H9 (cell line): ENCODE measurements around the gene DLGAP4. TPM values are rescaled to one million over a fixed set of nuclear protein-coding genes. Genes with fewer than 3 reads are reported as not detected.

Source experiments
- DNase-seq: peaks from one replicate; pipeline ENCODE4 v3.0.0-alpha.2; 2017
- H2AFZ ChIP-seq: one replicate; pipeline ENCODE4 v1.6.1; 2013; ENCODE audit warnings: mild to moderate bottlenecking, low read length, control low read depth, moderate library complexity
- H2AK5ac ChIP-seq: 2 replicates; pipeline ENCODE4 v1.6.1; 2013; ENCODE audit warnings: low read length, control low read depth, mixed read lengths; ENCODE audit not compliant: insufficient read length
- H2BK120ac ChIP-seq: one replicate; pipeline ENCODE4 v1.6.1; 2013; ENCODE audit warnings: low read depth, mild to moderate bottlenecking, low read length, control low read depth, inconsistent platforms; ENCODE audit not compliant: poor library complexity, severe bottlenecking
- H2BK12ac ChIP-seq: 2 replicates; pipeline ENCODE4 v1.6.1; 2013; ENCODE audit warnings: low read length, control low read depth, mixed read lengths, low read depth; ENCODE audit not compliant: insufficient read length
- H2BK15ac ChIP-seq: 2 replicates; pipeline ENCODE4 v1.6.1; 2013; ENCODE audit warnings: low read depth, low read length, control low read depth
- H2BK20ac ChIP-seq: one replicate; pipeline ENCODE4 v1.6.1; 2013; ENCODE audit warnings: low read depth, mild to moderate bottlenecking, low read length, control low read depth, inconsistent platforms; ENCODE audit not compliant: poor library complexity, severe bottlenecking
- H2BK5ac ChIP-seq: 2 replicates; pipeline ENCODE4 v1.6.1; 2013; ENCODE audit warnings: low read length, control low read depth, mixed read lengths; ENCODE audit not compliant: insufficient read length
- H3K14ac ChIP-seq: 2 replicates; pipeline ENCODE4 v1.6.1; 2013; ENCODE audit warnings: low read length, control low read depth; ENCODE audit not compliant: insufficient read depth
- H3K18ac ChIP-seq: 2 replicates; pipeline ENCODE4 v1.6.1; 2013; ENCODE audit warnings: low read depth, mild to moderate bottlenecking, mixed read lengths, low read length, control low read depth; ENCODE audit not compliant: insufficient read length
- H3K23ac ChIP-seq: 2 replicates; pipeline ENCODE4 v1.6.1; 2013; ENCODE audit warnings: low read length, control low read depth, mixed read lengths, low read depth; ENCODE audit not compliant: insufficient read length
- H3K23me2 ChIP-seq: 2 replicates; pipeline ENCODE4 v1.6.1; 2013; ENCODE audit warnings: low read depth, mild to moderate bottlenecking, mixed read lengths, low read length, control low read depth; ENCODE audit not compliant: insufficient read length, poor library complexity, severe bottlenecking
- H3K27ac ChIP-seq: 2 replicates; pipeline ENCODE4 v1.5.1; 2013; ENCODE audit warnings: low read length, control low read depth, mixed read lengths, low read depth; ENCODE audit not compliant: insufficient read length
- H3K27me3 ChIP-seq: 2 replicates; pipeline ENCODE4 v1.6.1; 2013; ENCODE audit warnings: low read length, control low read depth, inconsistent platforms; ENCODE audit not compliant: insufficient read depth
- H3K4ac ChIP-seq: 2 replicates; pipeline ENCODE4 v1.6.1; 2013; ENCODE audit warnings: low read depth, mild to moderate bottlenecking, control low read depth, inconsistent platforms, low read length, moderate library complexity
- H3K4me1 ChIP-seq: 2 replicates; pipeline ENCODE4 v1.6.1; 2013; ENCODE audit warnings: low read length, control low read depth, inconsistent platforms; ENCODE audit not compliant: insufficient read depth
- H3K4me2 ChIP-seq: 2 replicates; pipeline ENCODE4 v1.6.1; 2013; ENCODE audit warnings: low read length, control low read depth, mixed read lengths; ENCODE audit not compliant: insufficient read length, insufficient read depth
- H3K56ac ChIP-seq: 2 replicates; pipeline ENCODE4 v1.6.1; 2013; ENCODE audit warnings: low read depth, mild to moderate bottlenecking, mixed read lengths, low read length, control low read depth; ENCODE audit not compliant: insufficient read length
- H3K79me1 ChIP-seq: 2 replicates; pipeline ENCODE4 v1.6.1; 2013; ENCODE audit warnings: low read depth, mild to moderate bottlenecking, moderate library complexity, low read length, control low read depth, inconsistent platforms; ENCODE audit not compliant: insufficient read depth, poor library complexity, severe bottlenecking
- H3K79me2 ChIP-seq: 2 replicates; pipeline ENCODE4 v1.6.1; 2013; ENCODE audit warnings: low read length, control low read depth, inconsistent platforms; ENCODE audit not compliant: insufficient read depth
- H3K9ac ChIP-seq: 2 replicates; pipeline ENCODE4 v1.6.1; 2013; ENCODE audit warnings: low read length, control low read depth, mixed read lengths; ENCODE audit not compliant: insufficient read length; ENCODE audit errors: extremely low read depth
- H3K9me3 ChIP-seq: one replicate; pipeline ENCODE4 v1.6.1; 2013; ENCODE audit warnings: low read depth, low read length, inconsistent platforms; ENCODE audit not compliant: control insufficient read depth
- H3T11ph ChIP-seq: one replicate; pipeline ENCODE4 v1.6.1; 2013; ENCODE audit warnings: mild to moderate bottlenecking, low read length, control low read depth, inconsistent platforms
- H4K20me1 ChIP-seq: one replicate; pipeline ENCODE4 v1.6.1; 2013; ENCODE audit not compliant: control insufficient read depth, insufficient read length, insufficient read depth
- H4K5ac ChIP-seq: 2 replicates; pipeline ENCODE4 v1.6.1; 2013; ENCODE audit warnings: low read depth, mild to moderate bottlenecking, mixed read lengths, low read length, control low read depth; ENCODE audit not compliant: insufficient read length
- H4K8ac ChIP-seq: replicated peaks from 2 replicates; pipeline ENCODE4 v1.6.1; 2013; ENCODE audit warnings: low read length, control low read depth, mixed read lengths, low read depth; ENCODE audit not compliant: insufficient read length
- H4K91ac ChIP-seq: 2 replicates; pipeline ENCODE4 v1.6.1; 2013; ENCODE audit warnings: low read depth, mild to moderate bottlenecking, moderate library complexity, mixed read lengths, low read length, control low read depth; ENCODE audit not compliant: insufficient read length
- H3K27ac Mint-ChIP-seq, 3 experiments: 2 replicates in 2 of 3; 3 replicates in 1 of 3; pipeline ENCODE4 v1.8.0; 2020 to 2021; ENCODE audit warnings: mixed read lengths in 3 of 3, mild to moderate bottlenecking in 1 of 3, moderate library complexity in 1 of 3
- H3K27me3 Mint-ChIP-seq: 2 replicates; pipeline ENCODE4 v1.8.0; 2021; ENCODE audit warnings: low read depth, mild to moderate bottlenecking, moderate library complexity, mixed read lengths
- H3K36me3 Mint-ChIP-seq, 3 experiments: 2 replicates in 2 of 3; 3 replicates in 1 of 3; pipeline ENCODE4 v1.8.0; 2020 to 2021; ENCODE audit warnings: low read depth in 3 of 3, mixed read lengths in 3 of 3; ENCODE audit not compliant: insufficient read depth in 1 of 3
- H3K4me1 Mint-ChIP-seq, 2 experiments: 2 replicates each; pipeline ENCODE4 v1.8.0; 2020; ENCODE audit warnings: mixed read lengths in 2 of 2
- H3K4me3 Mint-ChIP-seq, 2 experiments: 2 replicates in 1 of 2; 3 replicates in 1 of 2; pipeline ENCODE4 v1.8.0; 2020 to 2021; ENCODE audit warnings: mild to moderate bottlenecking in 2 of 2, mixed read lengths in 2 of 2, moderate library complexity in 1 of 2
- H3K9me3 Mint-ChIP-seq, 2 experiments: 2 replicates in 1 of 2; 3 replicates in 1 of 2; pipeline ENCODE4 v1.8.0; 2020; ENCODE audit warnings: mild to moderate bottlenecking in 2 of 2, mixed read lengths in 2 of 2, moderate library complexity in 1 of 2
- CTCF ChIP-seq: fragments of 200-600 bp; sonication (generic); conservative IDR thresholded peaks from 3 replicates; pipeline ENCODE4 v1.8.0; 2021; ENCODE audit warnings: antibody characterized with exemption, mild to moderate bottlenecking
- WGBS: extraction: QIAGEN DNeasy Blood & Tissue Kit; methylation state at CpG from one replicate; pipeline ENCODE4 v1.1.7; 2013; ENCODE audit warnings: missing lambda C conversion rate, low lambda C conversion rate, mixed read lengths; ENCODE audit not compliant: insufficient read length; ENCODE audit errors: extremely low coverage; 5-methylcytosine and 5-hydroxymethylcytosine counted together
- total RNA-seq: library from RNA; stranded (reverse); gene quantifications from 2 replicates; pipeline ENCODE4 v1.2.1, GENCODE V29; 2021

Gene DLGAP4
- total RNA-seq, 1 experiment from 2014 or later, result 48.0 TPM

GRCh38 chr20:36306553-36307411 is 643 bp downstream of the DLGAP4 start:
- Mint-ChIP-seq H3K27me3 (peaks cover 90% of the 10 kb centered on the region), H3K4me1 (peaks cover 9 to 27% of the 10 kb centered on the region in 2 experiments), H3K27ac (no peak overlapping the region), H3K9me3 (no peaks in the 10 kb centered on the region), H3K36me3 (no peaks in the 10 kb centered on the region), H3K4me3 (peak overlapping the region; percentile 70 to 87)
- H2BK5ac ChIP-seq, result no peak overlapping the region
- H3K27me3 ChIP-seq, result peaks cover 5% of the 10 kb centered on the region; the same call in 1 of the 2 replicates
- H2BK15ac ChIP-seq, result no peak overlapping the region
- H3K4me2 ChIP-seq, result peak overlapping the region; percentile 82
- no peak overlapping the region for H2BK120ac ChIP-seq
- no peak overlapping the region for H3K56ac ChIP-seq
- no peak for TF ChIP-seq CTCF
- H3K27ac ChIP-seq, result no peak overlapping the region
- H2AFZ ChIP-seq, result no peak overlapping the region
- H3K9me3 ChIP-seq, result no peaks in the 10 kb centered on the region
- no peak overlapping the region for H2AK5ac ChIP-seq
- no peak overlapping the region for H3K18ac ChIP-seq
- WGBS, result no CpG with 5 or more reads among the region's 70 CpGs
- no peak overlapping the region for H3K14ac ChIP-seq
- peaks cover 3% of the 10 kb centered on the region for H4K20me1 ChIP-seq
- H3K4me1 ChIP-seq, result no peaks in the 10 kb centered on the region
- no peak overlapping the region for H4K8ac ChIP-seq
- H4K5ac ChIP-seq, result no peak overlapping the region
- DNase-seq, result no peak
- H3K79me2 ChIP-seq, result no peaks in the 10 kb centered on the region
- no peak overlapping the region for H2BK12ac ChIP-seq
- no peak overlapping the region for H3T11ph ChIP-seq
- no peak overlapping the region for H2BK20ac ChIP-seq
- peaks cover 11% of the 10 kb centered on the region for H3K23me2 ChIP-seq
- no peaks in the 10 kb centered on the region for H3K79me1 ChIP-seq
- H3K4ac ChIP-seq, result no peak overlapping the region
- H4K91ac ChIP-seq, result no peak overlapping the region
- no peak overlapping the region for H3K23ac ChIP-seq
- no peak overlapping the region for H3K9ac ChIP-seq
